Bronchial epithelial cell (primary cell): ENCODE data around the gene TOR4A. TPM values are rescaled to one million over a fixed set of nuclear protein-coding genes. Genes with fewer than 3 reads are reported as not detected.
A peak's percentile ranks its signal among the peaks of the same experiment; 100 is the strongest.

ENCODE experiments used
- DNase-seq: peaks from one replicate; pipeline ENCODE4 v3.0.0-alpha.2; 2010; ENCODE audit warnings: low read depth
- FAIRE-seq: peaks from 2 replicates; lab custom pipeline; 2011; peaks lifted over from hg19 to GRCh38; lab: Jason Lieb, UNC
- H3K27me3 ChIP-seq: 2 replicates; pipeline ENCODE4 v1.5.1; 2011; ENCODE audit warnings: low read length; ENCODE audit not compliant: control insufficient read depth, insufficient read depth
- H3K36me3 ChIP-seq: 2 replicates; pipeline ENCODE4 v1.5.1; 2011; ENCODE audit warnings: low read length; ENCODE audit not compliant: control insufficient read depth, insufficient read depth
- H3K4me3 ChIP-seq: 2 replicates; pipeline ENCODE4 v1.5.1; 2011; ENCODE audit warnings: mild to moderate bottlenecking, low read depth, low read length, control low read depth
- total RNA-seq: library from RNA; depleted of rRNA; stranded (reverse); fragments of >200 nt; gene quantifications from 2 replicates; pipeline ENCODE4 v1.2.1, GENCODE V29; 2014
- TF ChIP-seq, protein P1 (sequence below): IDR thresholded peaks from 2 replicates; pipeline ENCODE4 v1.5.1; 2011; ENCODE audit warnings: mild to moderate bottlenecking, moderate library complexity, low read length, control low read depth, inconsistent platforms; ENCODE audit not compliant: insufficient read depth, severe bottlenecking

Gene TOR4A
- 18.7 and 25.0 TPM in 2 replicates for total RNA-seq

DNA sequence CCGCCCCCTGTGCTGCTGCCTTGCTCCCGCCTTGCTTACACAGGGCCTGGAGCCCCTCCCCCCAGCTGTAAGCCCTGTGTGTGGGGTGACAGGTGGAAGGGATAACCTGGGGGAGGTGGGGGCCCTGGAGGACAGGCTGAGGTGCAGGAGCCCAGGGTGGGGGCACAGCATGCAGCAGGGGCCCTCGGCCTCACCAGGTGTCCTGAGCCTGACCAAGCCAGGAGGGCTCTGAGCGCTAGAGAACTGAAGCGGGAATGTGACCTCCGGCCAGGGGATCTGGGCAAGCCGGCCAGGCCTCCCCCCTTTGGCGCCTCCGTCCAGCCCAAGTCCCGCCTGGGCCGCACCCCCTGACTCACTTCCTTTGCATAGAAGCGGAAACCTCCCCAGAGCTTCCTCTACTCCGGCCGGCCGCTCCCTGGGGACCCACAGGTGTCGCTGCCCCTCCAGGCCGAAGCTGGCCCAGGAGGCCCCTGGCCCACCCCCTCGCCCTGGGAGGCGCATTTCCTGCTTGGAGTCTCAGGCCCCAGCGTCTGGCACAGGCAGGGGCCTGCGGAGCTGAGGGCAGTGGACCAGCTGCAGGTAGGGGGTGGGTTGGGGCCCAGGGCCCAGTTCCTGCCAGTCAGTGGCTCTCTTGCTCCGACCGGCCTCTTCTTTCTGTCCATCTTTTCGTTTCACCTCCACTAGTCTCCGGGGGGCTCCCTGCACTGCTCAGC is at the start of gene TOR4A:
Gene TOR4A (plus strand): TSS at position 398 of the 713 bp plus-strand sequence. CDS start 964 bp downstream, outside the sequence.
- Histone ChIP-seq H3K4me3 (peak within 1 kb of the TSS; percentile 82), H3K27me3 (no peaks in the 10 kb centered on the region), H3K36me3 (peaks cover 22% of the 10 kb centered on the region)
- FAIRE-seq (no peak), DNase-seq (peak; percentile 69)
- TF ChIP-seq, protein P1, sequence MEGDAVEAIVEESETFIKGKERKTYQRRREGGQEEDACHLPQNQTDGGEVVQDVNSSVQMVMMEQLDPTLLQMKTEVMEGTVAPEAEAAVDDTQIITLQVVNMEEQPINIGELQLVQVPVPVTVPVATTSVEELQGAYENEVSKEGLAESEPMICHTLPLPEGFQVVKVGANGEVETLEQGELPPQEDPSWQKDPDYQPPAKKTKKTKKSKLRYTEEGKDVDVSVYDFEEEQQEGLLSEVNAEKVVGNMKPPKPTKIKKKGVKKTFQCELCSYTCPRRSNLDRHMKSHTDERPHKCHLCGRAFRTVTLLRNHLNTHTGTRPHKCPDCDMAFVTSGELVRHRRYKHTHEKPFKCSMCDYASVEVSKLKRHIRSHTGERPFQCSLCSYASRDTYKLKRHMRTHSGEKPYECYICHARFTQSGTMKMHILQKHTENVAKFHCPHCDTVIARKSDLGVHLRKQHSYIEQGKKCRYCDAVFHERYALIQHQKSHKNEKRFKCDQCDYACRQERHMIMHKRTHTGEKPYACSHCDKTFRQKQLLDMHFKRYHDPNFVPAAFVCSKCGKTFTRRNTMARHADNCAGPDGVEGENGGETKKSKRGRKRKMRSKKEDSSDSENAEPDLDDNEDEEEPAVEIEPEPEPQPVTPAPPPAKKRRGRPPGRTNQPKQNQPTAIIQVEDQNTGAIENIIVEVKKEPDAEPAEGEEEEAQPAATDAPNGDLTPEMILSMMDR, result peak; percentile 45

DNA sequence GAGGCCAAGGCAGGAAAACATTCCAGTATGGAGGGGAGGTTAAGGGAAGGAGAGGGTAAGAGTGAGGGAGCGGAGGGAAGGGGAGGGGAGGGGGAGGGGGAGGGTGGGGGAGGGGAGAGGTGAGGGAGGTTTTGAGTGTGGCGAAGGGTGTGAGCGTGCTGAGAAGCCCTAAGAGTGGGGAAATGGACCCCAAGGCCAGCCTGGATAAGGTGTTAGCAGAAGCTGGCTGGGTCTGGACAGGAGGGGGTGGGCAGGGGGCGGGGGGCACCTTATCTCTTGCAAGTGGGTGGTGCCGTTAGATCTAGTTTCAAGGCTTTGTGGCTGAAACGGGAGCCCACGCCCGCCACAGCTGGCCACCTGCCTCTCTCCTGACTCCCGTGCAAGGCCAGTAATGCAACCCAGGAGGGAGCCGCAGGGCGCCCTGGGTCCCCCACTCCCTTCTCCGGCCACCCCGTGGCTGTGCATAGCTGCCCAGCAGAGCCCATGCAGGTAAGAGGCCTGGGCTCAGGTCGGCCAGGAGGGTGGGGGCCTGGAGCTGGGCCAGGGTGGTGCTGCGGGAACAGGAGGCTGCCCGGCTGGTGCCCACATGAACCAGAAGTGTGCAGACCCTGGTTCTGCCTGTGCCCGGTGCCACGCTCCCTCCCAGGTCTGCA is 49.5 kb upstream of the TOR4A start:
- FAIRE-seq (no peak), DNase-seq (no peak)
- Histone ChIP-seq H3K36me3 (no peaks in the 10 kb centered on the region), H3K4me3 (no peak overlapping the region), H3K27me3 (no peaks in the 10 kb centered on the region)
- TF ChIP-seq, protein P1, result no peak

DNA sequence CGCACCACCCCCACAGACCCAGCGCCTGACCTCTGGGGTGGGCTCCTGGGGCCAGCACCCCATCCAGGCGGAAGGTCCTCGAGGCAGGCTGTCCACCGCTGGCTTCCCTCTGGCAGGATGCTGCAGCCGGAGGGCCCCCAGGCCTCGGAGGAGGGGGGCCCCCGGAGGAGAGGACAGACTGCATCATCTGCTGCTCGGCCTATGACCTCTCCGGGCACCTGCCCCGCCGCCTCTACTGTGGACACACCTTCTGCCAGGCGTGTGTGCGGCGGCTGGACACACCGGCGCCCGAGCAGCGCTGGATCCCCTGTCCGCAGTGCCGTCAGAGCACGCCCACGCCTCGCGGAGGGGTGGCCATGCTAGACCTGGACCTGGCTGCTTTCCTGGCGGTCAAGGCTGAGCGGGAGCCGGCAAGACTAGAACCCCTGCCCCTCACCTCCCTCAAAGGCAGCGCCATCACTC is 49.0 kb upstream of the TOR4A start:
- FAIRE-seq, result no peak
- DNase-seq, result no peak
- no peaks in the 10 kb centered on the region for H3K36me3 ChIP-seq
- no peak overlapping the region for H3K4me3 ChIP-seq
- TF ChIP-seq, protein P1, result no peak
- H3K27me3 ChIP-seq, result no peaks in the 10 kb centered on the region

DNA sequence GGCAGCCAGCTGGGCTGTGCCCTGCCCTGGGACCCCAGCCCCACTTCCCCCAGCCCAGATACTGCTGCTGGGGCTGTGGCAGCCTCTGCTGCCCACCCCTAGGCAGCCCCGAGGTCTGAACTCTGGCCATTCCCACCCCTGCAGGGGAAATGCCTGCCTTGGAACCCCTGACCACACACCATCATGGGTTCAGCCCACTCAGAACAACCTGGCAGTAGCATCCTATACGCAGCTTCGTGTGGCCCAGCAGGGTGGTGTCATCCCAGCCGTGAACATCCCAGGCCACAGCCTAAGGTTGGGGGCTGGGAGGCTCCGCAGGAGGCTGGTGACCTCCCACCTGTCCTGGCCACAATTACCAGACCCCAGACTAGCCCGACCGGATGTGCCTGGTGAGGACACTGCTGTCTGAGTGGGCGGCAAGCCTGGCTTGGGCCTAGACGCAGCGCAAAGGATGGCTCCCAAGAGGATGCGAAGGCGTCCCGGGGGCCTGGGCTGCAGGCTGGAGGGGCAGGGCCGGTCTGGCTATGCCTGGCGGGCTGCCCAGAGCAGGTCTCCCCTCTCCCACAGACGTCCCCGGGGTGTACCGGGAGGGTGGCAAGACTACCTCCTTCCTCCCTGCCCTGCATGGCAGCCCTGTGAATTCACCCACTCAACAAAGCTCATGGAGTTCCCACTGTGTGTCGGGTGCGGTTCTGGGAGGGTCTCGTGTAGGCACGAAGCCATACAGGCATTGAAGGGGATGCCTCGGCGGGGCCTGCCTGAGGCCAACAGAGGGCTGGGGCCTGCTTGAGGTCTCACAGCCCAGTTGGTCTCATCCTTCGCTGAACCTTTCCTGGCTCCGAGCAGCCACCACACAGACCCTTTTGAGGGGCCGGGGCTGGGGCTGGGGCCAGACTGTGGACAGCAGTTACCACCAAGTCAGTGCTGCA is 48.3 kb upstream of the TOR4A start:
- FAIRE-seq (no peak), DNase-seq (no peak)
- Histone ChIP-seq H3K4me3 (no peak overlapping the region), H3K36me3 (no peaks in the 10 kb centered on the region), H3K27me3 (peaks cover 2% of the 10 kb centered on the region)
- TF ChIP-seq, protein P1, result no peak

DNA sequence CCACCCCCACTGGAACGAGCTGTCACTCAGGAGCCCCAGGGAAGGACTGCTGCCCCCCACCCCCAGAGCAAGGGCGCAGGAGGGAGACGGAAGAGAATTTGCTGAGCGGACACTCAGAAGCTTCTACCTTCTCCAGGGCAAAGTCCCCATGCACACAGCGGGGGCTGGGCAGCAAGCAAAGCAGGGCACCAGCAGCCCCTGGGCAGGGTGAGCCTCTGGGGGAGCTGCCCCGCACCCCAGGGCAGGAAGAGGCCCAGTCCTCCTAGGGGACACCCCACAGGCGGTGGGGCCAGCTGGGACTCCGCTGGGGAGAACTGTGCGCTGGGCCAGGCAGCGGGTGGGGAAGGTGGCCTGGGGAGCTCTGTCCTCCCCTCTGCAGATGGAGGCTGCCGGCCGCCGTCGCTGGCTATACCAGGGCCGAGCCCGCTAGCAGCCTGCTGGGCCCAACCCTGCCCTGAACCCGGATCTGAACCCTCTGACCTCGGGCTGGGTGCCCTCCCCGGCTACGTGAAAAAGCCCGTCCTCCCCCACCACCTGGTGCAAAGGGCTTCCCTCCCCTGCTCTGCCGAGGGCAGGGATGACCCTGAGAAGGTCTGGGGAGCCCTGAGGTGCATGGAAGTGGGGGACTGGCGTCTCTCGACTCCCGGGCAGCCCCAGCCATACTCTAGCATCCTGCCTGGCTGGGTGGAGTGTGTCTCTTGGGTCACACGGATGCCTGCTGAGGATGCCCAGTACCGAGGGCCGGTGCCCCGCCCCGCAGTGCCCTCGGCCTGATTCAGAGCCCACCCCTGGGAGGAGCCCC is 47.4 kb upstream of the TOR4A start:
- FAIRE-seq (no peak), DNase-seq (no peak)
- TF ChIP-seq, protein P1, result no peak
- Histone ChIP-seq H3K4me3 (no peak overlapping the region), H3K27me3 (peaks cover 2% of the 10 kb centered on the region), H3K36me3 (no peaks in the 10 kb centered on the region)
